ENCODE measurements around the gene TNFRSF18. TPM values are rescaled to one million over a fixed set of nuclear protein-coding genes. Genes with fewer than 3 reads are reported as not detected.

TNFRSF18 gene
- total RNA-seq, 1 donor from 2014 or later: 3.0 TPM

DNA sequence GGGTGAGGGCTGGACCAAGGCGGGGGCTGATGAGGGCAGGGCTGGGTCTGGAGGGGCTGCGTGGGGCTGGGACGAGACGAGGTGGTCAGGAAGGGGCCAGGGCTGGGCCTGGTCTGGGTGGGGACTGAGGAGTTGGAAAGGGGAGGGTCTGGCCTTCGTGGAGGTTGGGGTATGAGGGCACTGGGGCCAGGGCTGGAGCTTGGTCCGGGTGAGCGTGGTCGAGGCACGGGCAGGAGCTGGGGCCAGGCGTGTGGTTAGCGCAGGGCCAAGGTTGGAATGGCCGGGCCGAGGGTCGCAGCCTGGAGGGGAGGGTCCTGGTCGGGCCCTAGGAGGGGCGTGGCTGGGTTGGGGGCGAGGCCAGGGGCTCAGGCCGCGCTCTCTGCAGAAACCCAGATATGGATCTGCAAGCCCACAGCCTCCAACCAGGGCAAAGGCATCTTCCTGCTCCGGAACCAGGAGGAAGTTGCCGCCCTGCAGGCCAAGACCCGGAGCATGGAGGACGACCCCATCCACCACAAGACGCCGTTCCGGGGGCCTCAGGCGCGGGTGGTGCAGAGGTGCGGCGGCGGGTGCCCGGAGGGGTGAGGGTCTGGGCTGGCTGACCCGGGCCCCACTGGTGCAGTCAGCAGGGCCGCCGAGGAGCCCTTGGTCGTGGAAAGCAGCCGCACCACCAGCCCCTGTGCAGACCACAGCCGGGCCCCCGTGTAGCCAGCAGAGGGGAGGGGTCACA, 23.7 kb downstream of the TNFRSF18 start:
- no peak overlapping the region for H3K27ac Mint-ChIP-seq (ENCODE audit: unreplicated experiment)
- H3K36me3 Mint-ChIP-seq (ENCODE audit: unreplicated experiment): no peaks in the 10 kb centered on the region
- peaks cover 4% of the 10 kb centered on the region for H3K9me3 Mint-ChIP-seq (ENCODE audit: unreplicated experiment)
- no peak overlapping the region for H3K4me3 Mint-ChIP-seq (ENCODE audit: unreplicated experiment)
- TF ChIP-seq, protein P1, sequence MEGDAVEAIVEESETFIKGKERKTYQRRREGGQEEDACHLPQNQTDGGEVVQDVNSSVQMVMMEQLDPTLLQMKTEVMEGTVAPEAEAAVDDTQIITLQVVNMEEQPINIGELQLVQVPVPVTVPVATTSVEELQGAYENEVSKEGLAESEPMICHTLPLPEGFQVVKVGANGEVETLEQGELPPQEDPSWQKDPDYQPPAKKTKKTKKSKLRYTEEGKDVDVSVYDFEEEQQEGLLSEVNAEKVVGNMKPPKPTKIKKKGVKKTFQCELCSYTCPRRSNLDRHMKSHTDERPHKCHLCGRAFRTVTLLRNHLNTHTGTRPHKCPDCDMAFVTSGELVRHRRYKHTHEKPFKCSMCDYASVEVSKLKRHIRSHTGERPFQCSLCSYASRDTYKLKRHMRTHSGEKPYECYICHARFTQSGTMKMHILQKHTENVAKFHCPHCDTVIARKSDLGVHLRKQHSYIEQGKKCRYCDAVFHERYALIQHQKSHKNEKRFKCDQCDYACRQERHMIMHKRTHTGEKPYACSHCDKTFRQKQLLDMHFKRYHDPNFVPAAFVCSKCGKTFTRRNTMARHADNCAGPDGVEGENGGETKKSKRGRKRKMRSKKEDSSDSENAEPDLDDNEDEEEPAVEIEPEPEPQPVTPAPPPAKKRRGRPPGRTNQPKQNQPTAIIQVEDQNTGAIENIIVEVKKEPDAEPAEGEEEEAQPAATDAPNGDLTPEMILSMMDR (IDR thresholded peaks at IDR 0.05; ENCODE audit: partially characterized antibody, unreplicated experiment): no peak
- H3K4me1 Mint-ChIP-seq (ENCODE audit: low read depth, unreplicated experiment): no peaks in the 10 kb centered on the region
- H3K27me3 Mint-ChIP-seq (ENCODE audit: unreplicated experiment): peaks cover 5% of the 10 kb centered on the region
- peak; percentile 22 for DNase-seq

DNA sequence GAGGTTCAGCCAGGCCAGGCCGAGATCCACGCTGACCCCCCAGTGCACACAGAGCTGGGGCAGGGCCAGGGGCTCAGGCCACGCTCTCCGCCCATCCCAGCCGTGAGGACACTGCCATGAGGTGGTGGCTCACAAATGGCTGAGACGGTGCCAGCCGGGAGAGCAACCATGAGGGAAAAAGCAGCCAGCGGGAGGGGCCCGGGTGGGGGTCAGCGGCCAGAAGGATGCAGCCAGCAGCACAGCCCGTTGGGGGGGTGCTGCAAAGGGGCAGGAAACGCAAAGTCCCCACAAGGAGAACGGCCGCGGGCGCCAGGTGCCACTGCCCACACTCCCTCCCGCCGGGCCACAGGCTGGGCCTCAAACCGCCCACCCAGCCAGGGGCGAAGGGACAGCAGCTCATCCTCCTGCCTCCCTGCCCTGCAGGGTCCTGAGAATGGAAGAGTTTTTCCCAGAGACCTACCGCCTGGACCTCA, 24.4 kb downstream of the TNFRSF18 start:
- Mint-ChIP-seq H3K36me3 (ENCODE audit: unreplicated experiment) (no peaks in the 10 kb centered on the region), H3K4me1 (ENCODE audit: low read depth, unreplicated experiment) (peaks cover 1% of the 10 kb centered on the region), H3K4me3 (ENCODE audit: unreplicated experiment) (no peak overlapping the region), H3K9me3 (ENCODE audit: unreplicated experiment) (peaks cover 6% of the 10 kb centered on the region), H3K27me3 (ENCODE audit: unreplicated experiment) (peaks cover 10% of the 10 kb centered on the region), H3K27ac (ENCODE audit: unreplicated experiment) (no peak overlapping the region)
- TF ChIP-seq, protein P1 (IDR thresholded peaks at IDR 0.05; ENCODE audit: partially characterized antibody, unreplicated experiment): no peak
- DNase-seq: no peak

DNA sequence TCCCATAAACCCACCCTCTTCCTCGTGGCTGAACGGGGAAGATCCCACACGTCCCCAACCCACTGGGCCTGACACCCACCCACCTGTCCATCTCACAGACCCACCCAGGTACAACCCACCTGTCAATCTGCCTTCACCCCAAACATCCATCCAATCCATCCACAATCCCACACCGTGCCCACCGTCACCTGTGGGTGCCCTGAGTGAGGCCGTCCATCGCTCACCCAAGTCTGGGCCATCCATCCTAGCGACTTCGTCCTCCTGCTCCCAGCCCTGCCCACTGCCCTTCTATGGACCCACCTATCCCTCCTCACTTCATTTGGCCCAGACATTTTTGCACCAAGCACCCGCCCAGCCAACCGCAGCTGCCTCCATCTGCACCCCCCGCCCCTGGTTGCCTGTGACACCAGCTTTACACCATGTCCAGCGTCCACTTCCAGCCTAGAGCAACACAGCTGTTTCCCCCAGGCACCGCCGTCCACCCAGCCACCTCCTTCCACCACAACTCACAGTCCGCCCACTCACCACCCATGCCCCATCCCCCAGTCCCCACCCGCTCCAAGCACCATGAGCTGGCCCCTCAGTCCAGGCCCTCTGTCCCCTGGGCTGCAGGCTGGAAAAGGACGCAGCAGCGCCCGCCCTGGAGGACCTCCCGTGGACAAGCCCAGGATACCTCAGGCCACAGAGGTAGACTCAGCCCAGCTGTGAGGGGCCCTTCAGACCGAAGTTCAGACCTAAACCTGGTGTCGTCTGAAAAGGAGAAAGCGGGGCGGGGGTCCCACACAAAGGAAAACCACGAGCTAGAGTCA, 25.1 kb downstream of the TNFRSF18 start:
- Mint-ChIP-seq H3K36me3 (ENCODE audit: unreplicated experiment) (no peaks in the 10 kb centered on the region), H3K27me3 (ENCODE audit: unreplicated experiment) (peaks cover 12% of the 10 kb centered on the region), H3K4me3 (ENCODE audit: unreplicated experiment) (no peak overlapping the region), H3K27ac (ENCODE audit: unreplicated experiment) (peak overlapping the region; percentile 68), H3K9me3 (ENCODE audit: unreplicated experiment) (peaks cover 9% of the 10 kb centered on the region), H3K4me1 (ENCODE audit: low read depth, unreplicated experiment) (peaks cover 4% of the 10 kb centered on the region)
- TF ChIP-seq, protein P1 (IDR thresholded peaks at IDR 0.05; ENCODE audit: partially characterized antibody, unreplicated experiment): no peak
- no peak for DNase-seq

DNA sequence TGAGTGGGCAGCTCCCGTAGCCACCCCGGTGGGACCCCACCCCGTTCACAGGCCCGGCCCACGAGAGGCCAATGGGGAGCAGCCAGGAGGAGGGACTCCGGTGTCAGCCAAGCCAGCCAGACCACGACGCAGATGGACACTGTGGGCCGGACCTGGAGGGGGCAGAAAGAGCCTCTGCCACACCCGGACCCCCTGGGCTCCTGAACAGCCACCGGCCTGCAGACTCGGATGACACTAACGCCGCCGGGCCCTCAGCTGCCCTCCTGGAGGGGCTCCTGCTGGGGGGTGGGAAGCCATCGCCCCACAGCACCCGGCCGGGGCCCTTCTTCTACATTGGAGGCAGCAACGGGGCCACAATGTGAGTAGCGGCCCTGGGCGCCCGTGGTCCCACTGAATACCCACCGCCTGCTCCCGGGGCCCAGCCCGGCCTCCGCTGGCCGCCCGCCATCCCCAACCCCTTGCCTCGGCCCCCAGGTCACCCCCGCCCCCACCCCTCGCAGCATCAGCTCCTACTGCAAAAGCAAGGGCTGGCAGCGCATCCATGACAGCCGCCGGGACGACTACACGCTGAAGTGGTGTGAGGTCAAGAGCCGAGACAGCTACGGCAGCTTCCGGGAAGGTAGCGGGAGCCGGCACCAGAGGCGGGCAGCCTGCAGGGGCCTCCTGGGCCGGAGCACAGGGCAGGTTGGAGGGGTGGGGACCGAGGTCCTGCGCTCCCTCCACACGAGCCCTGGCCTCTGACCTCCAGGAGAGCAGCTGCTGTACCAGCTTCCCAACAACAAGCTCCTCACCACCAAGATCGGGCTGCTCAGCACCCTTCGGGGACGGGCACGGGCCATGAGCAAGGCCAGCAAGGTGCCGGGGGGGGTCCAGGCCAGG, 26.2 kb downstream of the TNFRSF18 start:
- TF ChIP-seq, protein P1 (IDR thresholded peaks at IDR 0.05; ENCODE audit: partially characterized antibody, unreplicated experiment): no peak
- no peaks in the 10 kb centered on the region for H3K36me3 Mint-ChIP-seq (ENCODE audit: unreplicated experiment)
- peaks cover 4% of the 10 kb centered on the region for H3K4me1 Mint-ChIP-seq (ENCODE audit: low read depth, unreplicated experiment)
- no peak overlapping the region for H3K27ac Mint-ChIP-seq (ENCODE audit: unreplicated experiment)
- H3K9me3 Mint-ChIP-seq (ENCODE audit: unreplicated experiment): peaks cover 16% of the 10 kb centered on the region
- no peak overlapping the region for H3K4me3 Mint-ChIP-seq (ENCODE audit: unreplicated experiment)
- peaks cover 18% of the 10 kb centered on the region for H3K27me3 Mint-ChIP-seq (ENCODE audit: unreplicated experiment)
- DNase-seq: peak; percentile 20

Measured in glutamatergic neuron (in vitro differentiated cells).